T-helper 2 cell (primary cell): ENCODE data around the gene TMA7B.

Experiments used
- DNase-seq, 5 experiments: peaks; one replicate each; pipeline versions ENCODE4 v3.0.0 to v3.0.0-alpha.2; 2012 to 2022

The TMA7B gene

GRCh38 chr22:39933741-39934140 lies 26.5 kb upstream of the TMA7B start:
- no peak for DNase-seq

GRCh38 chr22:39935116-39935515 lies 25.1 kb upstream of the TMA7B start:
- no peak for DNase-seq

- DNase-seq = no peak
These were observed 24.6 kb upstream of the TMA7B start for GRCh38 chr22:39935612-39936011.

GRCh38 chr22:39936523-39937145 lies 23.6 kb upstream of the TMA7B start:
- no peak for DNase-seq

GRCh38 chr22:39937906-39938305 lies 22.3 kb upstream of the TMA7B start:
- peak in 2 of 5 experiments; percentile 46 to 57 for DNase-seq

GRCh38 chr22:39938509-39939111 lies 21.6 kb upstream of the TMA7B start:
- peak in 1 of 5 experiments; percentile 51 for DNase-seq

- DNase-seq = no peak
These were observed 20.4 kb upstream of the TMA7B start for GRCh38 chr22:39939830-39940229.

- DNase-seq = peak in 2 of 5 experiments; percentile 39 to 78
These were observed 19.4 kb upstream of the TMA7B start for GRCh38 chr22:39940757-39941305.

GRCh38 chr22:39941601-39942000 lies 18.6 kb upstream of the TMA7B start:
- no peak for DNase-seq

GRCh38 chr22:39942439-39943230 lies 17.6 kb upstream of the TMA7B start:
- peak in 1 of 5 experiments; percentile 35 for DNase-seq

GRCh38 chr22:39943337-39943736 lies 16.9 kb upstream of the TMA7B start:
- DNase-seq = peak in 2 of 5 experiments; percentile 19 to 33

- DNase-seq = no peak
These were observed 16.0 kb upstream of the TMA7B start for GRCh38 chr22:39943953-39944872.

GRCh38 chr22:39946126-39946502 lies 14.1 kb upstream of the TMA7B start:
- no peak for DNase-seq

GRCh38 chr22:39946503-39947219 lies 13.5 kb upstream of the TMA7B start:
- no peak for DNase-seq

- no peak for DNase-seq
These were observed 12.7 kb upstream of the TMA7B start for GRCh38 chr22:39947220-39948216.

- no peak for DNase-seq
These were observed 10.0 kb upstream of the TMA7B start for GRCh38 chr22:39949964-39950737.

- DNase-seq = peak in 3 of 5 experiments; percentile 29 to 90 (median 51)
These were observed 8.4 kb upstream of the TMA7B start for GRCh38 chr22:39951603-39952293.

GRCh38 chr22:39952347-39952746 lies 7.8 kb upstream of the TMA7B start:
- peak in 1 of 5 experiments; percentile 38 for DNase-seq

GRCh38 chr22:39953101-39953500 lies 7.1 kb upstream of the TMA7B start:
- DNase-seq = no peak
